Ishikawa (cell line): Measurements from ENCODE around the gene SAG.

Source experiments
- CEBPB ChIP-seq: IDR thresholded peaks from 2 replicates; pipeline ENCODE4 v1.6.1; 2012
- CREB1 ChIP-seq: IDR thresholded peaks from 2 replicates; pipeline ENCODE4 v1.6.1; 2012; ENCODE audit warnings: low read depth
- EGR1 ChIP-seq: IDR thresholded peaks from 2 replicates; pipeline ENCODE4 v1.6.1; 2012
- EP300 ChIP-seq: IDR thresholded peaks from 2 replicates; pipeline ENCODE4 v1.6.1; 2012; ENCODE audit warnings: borderline replicate concordance
- FOXM1 ChIP-seq: IDR thresholded peaks from 2 replicates; pipeline ENCODE4 v1.6.1; 2012; ENCODE audit warnings: low read depth, borderline replicate concordance
- NFIC ChIP-seq: IDR thresholded peaks from 2 replicates; pipeline ENCODE4 v1.6.1; 2012
- RAD21 ChIP-seq: IDR thresholded peaks from 2 replicates; pipeline ENCODE4 v1.6.1; 2012; ENCODE audit warnings: low read depth
- TAF1 ChIP-seq: IDR thresholded peaks from 2 replicates; pipeline ENCODE4 v1.6.1; 2012; ENCODE audit warnings: low read depth, mild to moderate bottlenecking
- TCF12 ChIP-seq: IDR thresholded peaks from 2 replicates; pipeline ENCODE4 v1.6.1; 2012; ENCODE audit warnings: low read depth
- TEAD4 ChIP-seq: IDR thresholded peaks from 2 replicates; pipeline ENCODE4 v1.6.1; 2012
- YY1 ChIP-seq: IDR thresholded peaks from 2 replicates; pipeline ENCODE4 v1.6.1; 2012; ENCODE audit warnings: low read depth
- ZBTB7A ChIP-seq: IDR thresholded peaks from 2 replicates; pipeline ENCODE4 v1.6.1; 2012; ENCODE audit warnings: low read depth
- TF ChIP-seq, protein P1 (sequence below): IDR thresholded peaks from 2 replicates; pipeline ENCODE4 v1.6.1; 2012
- TF ChIP-seq, protein P2 (sequence below): IDR thresholded peaks from 2 replicates; pipeline ENCODE4 v1.6.1; 2012
- TF ChIP-seq, protein P3 (sequence below): IDR thresholded peaks from 2 replicates; pipeline ENCODE4 v1.6.1; 2012; ENCODE audit warnings: low read depth, mild to moderate bottlenecking

Gene SAG

DNA sequence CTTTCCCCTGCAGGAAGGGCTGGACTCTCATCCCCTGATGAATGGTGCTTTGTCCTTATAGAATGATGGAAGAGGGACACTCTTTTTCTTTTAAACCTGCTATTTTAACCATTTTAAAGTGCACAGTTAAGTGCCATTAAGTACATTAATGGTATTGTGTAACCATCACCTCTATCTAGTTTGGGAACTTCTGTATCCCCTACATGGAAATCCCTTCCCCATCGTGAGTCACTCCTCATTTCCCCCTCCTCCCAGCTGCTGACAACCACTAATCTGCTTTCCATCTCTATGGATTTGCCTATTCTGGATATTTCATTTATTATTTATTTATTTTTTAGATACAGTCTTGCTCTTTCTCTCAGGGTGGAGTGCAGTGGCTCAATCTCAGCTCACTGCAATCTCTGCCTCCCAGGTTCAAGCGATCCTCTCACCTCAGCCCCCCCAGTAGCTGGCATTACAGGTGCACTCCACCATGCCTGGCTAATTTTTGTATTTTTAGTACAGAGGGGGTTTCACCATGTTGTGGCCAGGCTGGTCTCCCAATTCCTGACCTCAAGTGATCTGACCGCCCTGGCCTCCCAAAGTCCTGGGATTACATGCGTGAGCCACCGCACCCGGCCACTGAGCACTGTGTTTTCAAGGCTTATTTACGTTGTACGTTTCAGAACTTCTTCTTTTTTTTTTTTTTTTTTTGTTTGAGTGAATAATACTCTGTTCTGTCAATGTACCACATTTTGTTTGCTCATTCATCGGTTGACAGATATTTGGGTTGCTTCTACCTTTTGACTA lies 62.5 kb downstream of the SAG start:
- TF ChIP-seq, protein P1, sequence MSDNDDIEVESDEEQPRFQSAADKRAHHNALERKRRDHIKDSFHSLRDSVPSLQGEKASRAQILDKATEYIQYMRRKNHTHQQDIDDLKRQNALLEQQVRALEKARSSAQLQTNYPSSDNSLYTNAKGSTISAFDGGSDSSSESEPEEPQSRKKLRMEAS = no peak

DNA sequence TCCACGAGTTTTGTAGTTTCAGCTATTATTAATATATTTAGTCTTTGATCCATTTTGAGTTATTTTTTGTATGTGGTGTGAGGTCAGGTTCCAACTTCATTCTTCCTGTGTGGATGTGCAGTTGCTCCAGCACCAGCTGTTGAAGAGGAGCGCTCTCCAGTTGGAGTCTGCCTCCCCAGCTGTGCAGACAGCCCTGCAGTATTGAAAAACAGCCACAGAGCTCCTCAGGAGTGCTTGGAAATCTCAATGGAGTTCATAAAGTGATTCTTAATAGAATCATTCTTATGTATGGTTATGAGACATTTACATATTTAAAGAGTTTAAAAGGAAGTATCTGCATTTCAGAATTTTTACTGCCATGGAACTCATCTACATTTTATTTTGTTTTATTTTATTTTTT lies 64.0 kb downstream of the SAG start:
- TF ChIP-seq RAD21 = no peak

DNA sequence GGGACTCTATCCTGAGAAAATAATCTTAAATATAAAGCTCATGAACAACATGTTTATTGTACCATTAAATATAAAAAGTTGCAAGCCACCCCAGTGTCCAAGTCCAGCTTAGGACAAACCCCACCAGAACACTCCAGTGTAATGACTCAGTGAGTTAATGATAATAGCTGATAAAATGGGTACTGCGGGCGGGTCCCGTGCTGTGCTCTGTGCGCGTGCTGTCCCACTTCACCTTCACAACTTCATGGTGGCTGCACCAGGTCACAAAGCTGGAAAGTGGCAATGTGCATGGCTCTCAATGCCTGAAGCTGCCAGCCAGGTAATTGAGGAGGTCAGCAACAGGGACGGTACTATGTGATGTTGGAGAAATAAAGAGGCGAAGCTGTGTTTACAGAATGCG lies 65.2 kb downstream of the SAG start:
- TF ChIP-seq YY1 (no peak), CEBPB (no peak), ZBTB7A (no peak), TCF12 (no peak), FOXM1 (no peak), EP300 (no peak), TAF1 (no peak), EGR1 (no peak), NFIC (no peak), RAD21 (no peak), TEAD4 (no peak)
- TF ChIP-seq, protein P2, sequence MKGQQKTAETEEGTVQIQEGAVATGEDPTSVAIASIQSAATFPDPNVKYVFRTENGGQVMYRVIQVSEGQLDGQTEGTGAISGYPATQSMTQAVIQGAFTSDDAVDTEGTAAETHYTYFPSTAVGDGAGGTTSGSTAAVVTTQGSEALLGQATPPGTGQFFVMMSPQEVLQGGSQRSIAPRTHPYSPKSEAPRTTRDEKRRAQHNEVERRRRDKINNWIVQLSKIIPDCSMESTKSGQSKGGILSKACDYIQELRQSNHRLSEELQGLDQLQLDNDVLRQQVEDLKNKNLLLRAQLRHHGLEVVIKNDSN = no peak
- TF ChIP-seq, protein P3, sequence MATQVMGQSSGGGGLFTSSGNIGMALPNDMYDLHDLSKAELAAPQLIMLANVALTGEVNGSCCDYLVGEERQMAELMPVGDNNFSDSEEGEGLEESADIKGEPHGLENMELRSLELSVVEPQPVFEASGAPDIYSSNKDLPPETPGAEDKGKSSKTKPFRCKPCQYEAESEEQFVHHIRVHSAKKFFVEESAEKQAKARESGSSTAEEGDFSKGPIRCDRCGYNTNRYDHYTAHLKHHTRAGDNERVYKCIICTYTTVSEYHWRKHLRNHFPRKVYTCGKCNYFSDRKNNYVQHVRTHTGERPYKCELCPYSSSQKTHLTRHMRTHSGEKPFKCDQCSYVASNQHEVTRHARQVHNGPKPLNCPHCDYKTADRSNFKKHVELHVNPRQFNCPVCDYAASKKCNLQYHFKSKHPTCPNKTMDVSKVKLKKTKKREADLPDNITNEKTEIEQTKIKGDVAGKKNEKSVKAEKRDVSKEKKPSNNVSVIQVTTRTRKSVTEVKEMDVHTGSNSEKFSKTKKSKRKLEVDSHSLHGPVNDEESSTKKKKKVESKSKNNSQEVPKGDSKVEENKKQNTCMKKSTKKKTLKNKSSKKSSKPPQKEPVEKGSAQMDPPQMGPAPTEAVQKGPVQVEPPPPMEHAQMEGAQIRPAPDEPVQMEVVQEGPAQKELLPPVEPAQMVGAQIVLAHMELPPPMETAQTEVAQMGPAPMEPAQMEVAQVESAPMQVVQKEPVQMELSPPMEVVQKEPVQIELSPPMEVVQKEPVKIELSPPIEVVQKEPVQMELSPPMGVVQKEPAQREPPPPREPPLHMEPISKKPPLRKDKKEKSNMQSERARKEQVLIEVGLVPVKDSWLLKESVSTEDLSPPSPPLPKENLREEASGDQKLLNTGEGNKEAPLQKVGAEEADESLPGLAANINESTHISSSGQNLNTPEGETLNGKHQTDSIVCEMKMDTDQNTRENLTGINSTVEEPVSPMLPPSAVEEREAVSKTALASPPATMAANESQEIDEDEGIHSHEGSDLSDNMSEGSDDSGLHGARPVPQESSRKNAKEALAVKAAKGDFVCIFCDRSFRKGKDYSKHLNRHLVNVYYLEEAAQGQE = no peak
- TF ChIP-seq, protein P1 = no peak

DNA sequence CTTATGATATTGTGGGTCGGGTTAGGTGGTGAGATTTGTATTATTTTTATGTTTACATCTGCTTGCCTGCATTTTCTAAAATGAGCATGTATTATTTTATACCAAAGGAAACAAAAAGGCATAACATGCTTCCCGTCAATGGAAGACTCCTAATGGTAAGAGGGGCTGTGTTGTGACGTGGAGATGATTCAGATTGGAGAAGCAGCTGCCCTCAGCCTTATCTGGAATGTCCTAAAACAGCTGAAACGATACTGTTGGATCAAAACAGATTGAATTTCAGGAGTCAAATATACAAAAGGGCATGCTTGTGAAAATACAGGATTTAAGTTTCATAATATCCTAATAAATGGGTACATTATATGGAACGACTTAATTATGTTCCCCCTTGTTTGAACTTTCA lies 65.7 kb downstream of the SAG start:
- TF ChIP-seq TEAD4 (no peak), TCF12 (no peak), EGR1 (no peak), NFIC (no peak), ZBTB7A (no peak), CEBPB (no peak), YY1 (no peak), TAF1 (no peak), FOXM1 (no peak), RAD21 (no peak), CREB1 (no peak)
- TF ChIP-seq, protein P2 = no peak
- TF ChIP-seq, protein P3 = no peak
- TF ChIP-seq, protein P1 = no peak

DNA sequence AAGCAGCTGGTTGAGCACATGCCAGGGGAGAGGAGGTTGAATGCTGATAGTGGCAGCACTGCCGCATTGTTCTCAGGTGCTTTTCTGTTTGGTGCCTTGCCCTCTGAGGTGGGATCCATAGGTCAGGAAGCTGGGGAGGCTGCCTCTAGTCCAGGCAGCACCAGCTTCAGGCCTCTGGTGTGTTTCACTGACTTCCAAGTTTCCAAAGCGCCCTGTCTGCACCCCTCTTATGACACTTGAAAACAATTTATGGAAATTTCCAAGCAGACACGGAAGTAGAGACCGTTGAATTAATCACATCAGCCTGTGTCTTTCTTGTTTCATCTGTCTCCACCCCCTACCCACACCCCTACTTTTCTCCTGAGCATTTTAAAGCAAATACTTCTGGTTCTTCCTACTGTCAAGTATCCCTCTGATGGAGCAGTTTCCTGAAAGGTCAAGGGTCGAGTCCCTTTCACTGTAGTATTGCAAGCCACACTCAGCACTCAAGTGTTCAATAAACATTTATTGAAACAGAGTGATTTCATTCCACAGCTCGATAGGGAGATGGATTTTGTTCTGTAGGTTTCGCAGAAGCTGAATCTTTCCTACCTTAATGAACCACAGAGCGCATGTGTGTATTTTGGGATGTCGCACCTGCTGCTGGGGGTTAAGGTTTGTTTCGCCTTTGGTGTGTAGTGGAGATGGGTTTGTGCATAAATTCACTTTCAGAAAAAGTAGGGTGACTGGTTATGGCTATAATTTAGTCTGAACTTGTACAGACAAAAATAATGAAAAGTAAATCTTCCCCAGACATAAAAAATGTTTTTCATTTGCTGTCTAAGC lies 68.1 kb downstream of the SAG start:
- TF ChIP-seq RAD21 (no peak), TEAD4 (no peak), TCF12 (no peak), FOXM1 (no peak), EGR1 (no peak), TAF1 (no peak), EP300 (no peak), CEBPB (no peak), ZBTB7A (no peak), CREB1 (no peak), YY1 (no peak), NFIC (no peak)
- TF ChIP-seq, protein P3 = no peak
- TF ChIP-seq, protein P2 = no peak
- TF ChIP-seq, protein P1 = no peak
